H1 (cell line): ENCODE measurements around the gene FCAR. TPM values are rescaled to one million over a fixed set of nuclear protein-coding genes. Genes with fewer than 3 reads are reported as not detected.

Source experiments
- CTCF ChIA-PET: fragments of 300-600 bp; sonication (Branson Sonifier 250); formaldehyde crosslinking; loops from one replicate; lab custom pipeline; 2021; ENCODE audit not compliant: partially characterized antibody; lab: Charles Lee
- POLR2A ChIA-PET: fragments of 300-600 bp; sonication (Branson Sonifier 250); formaldehyde crosslinking; loops from one replicate; lab custom pipeline; 2021; ENCODE audit warnings: inconsistent platforms; ENCODE audit not compliant: partially characterized antibody; lab: Charles Lee
- DNase-seq, 2 experiments: peaks; one replicate each; pipeline versions ENCODE4 v3.0.0 to v3.0.0-alpha.2; 2010 to 2022; ENCODE audit warnings: low spot score in 2 of 2, low read depth in 1 of 2, mixed read lengths in 1 of 2
- FAIRE-seq: peaks from 2 replicates; lab custom pipeline; 2011; peaks lifted over from hg19 to GRCh38; lab: Jason Lieb, UNC
- H2AFZ ChIP-seq: 2 replicates; pipeline ENCODE4 v1.8.1; 2012; ENCODE audit warnings: low read length, inconsistent platforms
- H2AK5ac ChIP-seq: 2 replicates; pipeline ENCODE4 v1.6.1; 2013; ENCODE audit warnings: low read depth, low read length
- H2BK120ac ChIP-seq: replicated peaks from 2 replicates; pipeline ENCODE3; 2013; ENCODE audit warnings: low read depth, low read length, inconsistent platforms
- H2BK12ac ChIP-seq: 2 replicates; pipeline ENCODE4 v1.6.1; 2013; ENCODE audit warnings: low read depth, low read length
- H2BK15ac ChIP-seq: 2 replicates; pipeline ENCODE4 v1.6.1; 2013; ENCODE audit warnings: low read length
- H2BK20ac ChIP-seq: 2 replicates; pipeline ENCODE4 v1.6.1; 2013; ENCODE audit warnings: low read length
- H2BK5ac ChIP-seq: 2 replicates; pipeline ENCODE4 v1.6.1; 2013; ENCODE audit warnings: low read depth, low read length
- H3K14ac ChIP-seq: 2 replicates; pipeline ENCODE4 v1.6.1; 2013; ENCODE audit warnings: inconsistent platforms; ENCODE audit not compliant: insufficient read length
- H3K18ac ChIP-seq: 2 replicates; pipeline ENCODE4 v1.6.1; 2013; ENCODE audit warnings: low read length; ENCODE audit errors: extremely low read depth
- H3K23ac ChIP-seq: 2 replicates; pipeline ENCODE4 v1.6.1; 2013; ENCODE audit warnings: inconsistent platforms; ENCODE audit not compliant: insufficient read length
- H3K23me2 ChIP-seq: 2 replicates; pipeline ENCODE4 v1.6.1; 2013; ENCODE audit warnings: low read depth, low read length
- H3K27ac ChIP-seq: 2 replicates; pipeline ENCODE4 v1.6.1; 2011; ENCODE audit warnings: low read depth, low read length, inconsistent platforms
- H3K27me3 ChIP-seq, 4 experiments: replicated peaks in 1 of 4; 1 replicate in 1 of 4; 2 replicates in 3 of 4; pipeline versions ENCODE4 v1.6.1 to v1.8.1; 2011 to 2013; ENCODE audit warnings: low read length in 3 of 4, mild to moderate bottlenecking in 3 of 4, inconsistent platforms in 2 of 4, mixed read lengths in 2 of 4, moderate library complexity in 1 of 4; ENCODE audit not compliant: control insufficient read depth in 3 of 4, insufficient read depth in 3 of 4; ENCODE audit errors: extremely low read depth in 1 of 4
- H3K36me3 ChIP-seq, 4 experiments: 2 replicates each; pipeline versions ENCODE4 v1.6.1 to v1.8.1; 2011 to 2013; ENCODE audit warnings: mild to moderate bottlenecking in 4 of 4, low read length in 3 of 4, moderate library complexity in 2 of 4, control low read depth in 1 of 4, inconsistent platforms in 1 of 4; ENCODE audit not compliant: insufficient read depth in 4 of 4, control insufficient read depth in 2 of 4
- H3K4ac ChIP-seq: replicated peaks from 2 replicates; pipeline ENCODE3; 2013; ENCODE audit warnings: low read length, low read depth, mixed read lengths, inconsistent platforms; ENCODE audit not compliant: insufficient read length
- H3K4me1 ChIP-seq, 4 experiments: replicated peaks in 1 of 4; 1 replicate in 1 of 4; 2 replicates in 3 of 4; pipeline versions ENCODE4 v1.6.1 to v1.8.1; 2011 to 2013; ENCODE audit warnings: low read length in 3 of 4, inconsistent platforms in 2 of 4, mixed read lengths in 1 of 4; ENCODE audit not compliant: insufficient read depth in 4 of 4, control insufficient read depth in 3 of 4
- H3K4me2 ChIP-seq, 2 experiments: 2 replicates each; pipeline versions ENCODE4 v1.6.1 to v1.8.1; 2011 to 2013; ENCODE audit warnings: low read depth in 2 of 2, low read length in 2 of 2, control low read depth in 1 of 2, inconsistent platforms in 1 of 2, mild to moderate bottlenecking in 1 of 2; ENCODE audit not compliant: insufficient read depth in 1 of 2
- H3K4me3 ChIP-seq, 4 experiments: fragments of 200-600, 300-600 bp in 1 of 4; sonication (generic), shearing (Covaris generic), sonication (Bioruptor Twin) in 1 of 4; 2 replicates each; pipeline versions ENCODE4 v1.5.1 to v1.8.1; 2011 to 2016; ENCODE audit warnings: low read length in 4 of 4, low read depth in 3 of 4, control low read depth in 2 of 4, inconsistent platforms in 2 of 4, mild to moderate bottlenecking in 2 of 4, mixed read lengths in 1 of 4, moderate library complexity in 1 of 4; ENCODE audit not compliant: insufficient read depth in 2 of 4; ENCODE audit errors: extremely low read depth in 1 of 4
- H3K56ac ChIP-seq: replicated peaks from 2 replicates; pipeline ENCODE3; 2013; ENCODE audit warnings: low read depth, mild to moderate bottlenecking, mixed read lengths, low read length, inconsistent platforms; ENCODE audit not compliant: insufficient read length
- H3K79me1 ChIP-seq: 2 replicates; pipeline ENCODE4 v1.6.1; 2013; ENCODE audit warnings: low read depth, low read length, control low read depth
- H3K79me2 ChIP-seq, 2 experiments: 2 replicates each; pipeline versions ENCODE4 v1.6.1 to v1.8.1; 2012 to 2013; ENCODE audit warnings: low read length in 2 of 2, mild to moderate bottlenecking in 2 of 2, inconsistent platforms in 1 of 2; ENCODE audit not compliant: insufficient read depth in 2 of 2, control insufficient read depth in 1 of 2
- H3K9ac ChIP-seq, 4 experiments: replicated peaks in 1 of 4; 1 replicate in 1 of 4; 2 replicates in 3 of 4; pipeline versions ENCODE4 v1.6.1 to v1.8.1; 2011 to 2013; ENCODE audit warnings: low read depth in 3 of 4, low read length in 3 of 4, control low read depth in 2 of 4, mild to moderate bottlenecking in 2 of 4, moderate library complexity in 2 of 4, inconsistent platforms in 1 of 4; ENCODE audit errors: extremely low read depth in 1 of 4
- H3K9me3 ChIP-seq, 2 experiments: 2 replicates each; pipeline versions ENCODE4 v1.6.1 to v1.8.1; 2012 to 2013; ENCODE audit warnings: mild to moderate bottlenecking in 2 of 2, moderate library complexity in 2 of 2, control low read depth in 1 of 2, inconsistent platforms in 1 of 2, low read depth in 1 of 2, low read length in 1 of 2, mixed read lengths in 1 of 2; ENCODE audit not compliant: insufficient read depth in 2 of 2
- H4K20me1 ChIP-seq, 2 experiments: replicated peaks in 1 of 2; 2 replicates each; pipeline versions ENCODE3 to v1.8.1; 2011 to 2013; ENCODE audit warnings: inconsistent platforms in 2 of 2, low read length in 2 of 2, mild to moderate bottlenecking in 1 of 2; ENCODE audit not compliant: insufficient read depth in 2 of 2, control insufficient read depth in 1 of 2
- H4K5ac ChIP-seq: 2 replicates; pipeline ENCODE4 v1.6.1; 2013; ENCODE audit warnings: low read length, low read depth, mixed read lengths, inconsistent platforms; ENCODE audit not compliant: insufficient read length
- H4K8ac ChIP-seq: 2 replicates; pipeline ENCODE4 v1.8.0; 2013; ENCODE audit warnings: mild to moderate bottlenecking, moderate library complexity, low read length, inconsistent platforms; ENCODE audit not compliant: insufficient read depth; ENCODE audit errors: extremely low read depth
- H4K91ac ChIP-seq: replicated peaks from 2 replicates; pipeline ENCODE3; 2013; ENCODE audit warnings: low read length, mixed read lengths, inconsistent platforms; ENCODE audit not compliant: insufficient read length
- BACH1 ChIP-seq: IDR thresholded peaks from 2 replicates; pipeline ENCODE4 v1.6.1; 2012; ENCODE audit warnings: low read length, improper control_type of control experiment
- GABPA ChIP-seq: IDR thresholded peaks from 2 replicates; pipeline ENCODE4 v1.6.1; 2011; ENCODE audit warnings: mild to moderate bottlenecking, low read length, moderate library complexity, borderline replicate concordance; ENCODE audit not compliant: insufficient read depth
- RXRA ChIP-seq: IDR thresholded peaks from 2 replicates; pipeline ENCODE4 v1.6.1; 2011; ENCODE audit warnings: low read depth, mild to moderate bottlenecking, low read length, moderate library complexity; ENCODE audit not compliant: insufficient read depth
- WGBS, 2 experiments: shearing (Covaris generic) in 1 of 2; methylation state at CpG; one replicate each; pipeline versions ENCODE4 v1.1.6 to v1.1.7; 2013 to 2015; ENCODE audit warnings: low lambda C conversion rate in 2 of 2, mixed read lengths in 2 of 2, inconsistent platforms in 1 of 2, low coverage in 1 of 2, missing lambda C conversion rate in 1 of 2; ENCODE audit not compliant: insufficient replicate concordance in 2 of 2, insufficient coverage in 1 of 2, insufficient read length in 1 of 2; ENCODE audit errors: extremely low coverage in 1 of 2, missing lambda C conversion rate in 1 of 2; 5-methylcytosine and 5-hydroxymethylcytosine counted together
- polyA plus RNA-seq, 7 experiments: library from polyadenylated mRNA; depleted of rRNA in 3 of 7; stranded (reverse) in 5 of 7; unstranded in 2 of 7; fragments of >200 nt in 5 of 7; fragments of 200-250 nt in 2 of 7; gene quantifications; 1 replicate in 5 of 7; 2 replicates in 1 of 7; 4 replicates in 1 of 7; pipeline versions ENCODE4 v1.2.1 to v1.2.3, GENCODE V29; 2011 to 2013; ENCODE audit warnings: missing spikeins in 2 of 7, mixed read lengths in 2 of 7
- total RNA-seq: library from RNA; stranded (reverse); fragmentation: NEBNext Ultra II Directional; extraction: Animal tissue kit (Norgen Biotek cat#: 25700); gene quantifications from 2 replicates; pipeline ENCODE4 v1.2.1, GENCODE V29; 2021

Gene FCAR
- total and polyA plus RNA-seq, 2 of the 8 experiments (the other 6 are each of a cell fraction or from before 2014, with no cell fraction given) = not detected

GRCh38 chr19:54903303-54903702 is 29.3 kb downstream of the FCAR start:
- Histone ChIP-seq H3K56ac (no peak overlapping the region), H2BK20ac (no peak overlapping the region), H4K5ac (no peak overlapping the region), H3K4me2 (no peak overlapping the region), H4K20me1 (no peaks in the 10 kb centered on the region), H3K14ac (no peak overlapping the region), H4K8ac (no peak overlapping the region), H3K4ac (no peak overlapping the region), H3K9ac (no peak overlapping the region), H3K36me3 (no peaks in the 10 kb centered on the region), H3K79me1 (no peaks in the 10 kb centered on the region), H3K4me1 (peaks cover 2 to 10% (median 5%) of the 10 kb centered on the region in 4 experiments; a peak in 4 of 7 replicates), H2AK5ac (no peak overlapping the region), H3K23ac (no peak overlapping the region), H2BK15ac (no peak overlapping the region), H3K27ac (no peak overlapping the region), H4K91ac (no peak overlapping the region), H3K23me2 (no peaks in the 10 kb centered on the region), H2BK12ac (no peak overlapping the region), H2BK5ac (no peak overlapping the region), H3K4me3 (no peak overlapping the region), H3K18ac (no peak overlapping the region), H3K79me2 (no peaks in the 10 kb centered on the region), H3K9me3 (no peaks in the 10 kb centered on the region), H2BK120ac (no peak overlapping the region), H2AFZ (no peak overlapping the region)
- FAIRE-seq (no peak), DNase-seq (no peak)
- POLR2A ChIA-PET = no interaction called here
- CTCF ChIA-PET = interaction anchor here (0.8 to 2.6 kb wide), 5 partner anchors 8 to 425 kb away, joined by 3 to 11 read pairs (median 4); no protein-coding TSS in a partner anchor
- 79% methylated on average over 6 of the region's 6 CpGs; no CpG with 5 or more reads in 1 of the 2 experiments for WGBS, 2 experiments
- no peak for TF ChIP-seq GABPA
- TF ChIP-seq RXRA = no peak
- TF ChIP-seq BACH1 = no peak
- TF ChIP-seq, all 59 proteins: peak for 0
- no peaks in the 10 kb centered on the region for H3K27me3 ChIP-seq
